GM18505 (cell line): ENCODE data around the gene IRX6.

Source experiments
- ATAC-seq: cut with Tn5 transposase; IDR thresholded peaks from one replicate; pipeline ENCODE4 v1.9.1; 2021; ENCODE audit not compliant: unreplicated experiment
- POLR2A ChIP-seq: IDR thresholded peaks from 4 replicates; pipeline ENCODE4 v1.6.1; 2011; ENCODE audit warnings: borderline replicate concordance; ENCODE audit not compliant: insufficient read depth, insufficient read length; ENCODE audit errors: extremely low read depth

Gene IRX6

GRCh38 chr16:55323637-55324271, at the start of gene IRX6:
Gene IRX6, plus strand, starts transcription at chr16:55324203. Its CDS starts 889 bp downstream, at chr16:55325092.
- no peak for TF ChIP-seq POLR2A
- ATAC-seq = no peak

- TF ChIP-seq POLR2A = no peak
- ATAC-seq = no peak
These were observed 49.6 kb upstream of the IRX6 start for GRCh38 chr16:55274391-55274790.

- no peak for ATAC-seq
- TF ChIP-seq POLR2A = no peak
These were observed 48.8 kb upstream of the IRX6 start for GRCh38 chr16:55275167-55275566.

- no peak for TF ChIP-seq POLR2A
These were observed 48.1 kb upstream of the IRX6 start for GRCh38 chr16:55275869-55276268.

GRCh38 chr16:55277536-55277935, 46.5 kb upstream of the IRX6 start:
- TF ChIP-seq POLR2A = no peak

More at GRCh38 chr16:55275869-55276268, 48.1 kb upstream of the IRX6 start:
- no peak for ATAC-seq

DNA sequence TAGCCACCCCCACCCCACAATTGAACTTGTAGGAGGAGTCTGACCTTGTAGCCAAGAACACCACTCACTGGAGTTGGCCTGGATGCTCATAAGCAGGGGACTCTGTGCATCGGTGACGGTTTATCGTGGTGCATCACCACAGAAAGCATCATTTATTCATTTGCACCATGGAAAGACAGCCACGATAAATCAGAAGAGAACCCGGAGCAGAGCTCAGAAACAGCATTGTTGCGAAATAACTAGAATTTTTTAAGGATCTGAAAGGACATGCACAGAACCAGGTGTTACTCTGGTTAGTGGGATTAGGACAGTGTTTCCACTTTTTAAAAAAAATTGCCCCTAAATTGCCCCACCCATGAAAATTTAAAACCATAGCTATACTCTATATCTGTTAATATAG, 44.4 kb upstream of the IRX6 start:
- ATAC-seq = no peak
- TF ChIP-seq POLR2A = no peak

More at GRCh38 chr16:55277536-55277935, 46.5 kb upstream of the IRX6 start:
- ATAC-seq = no peak

GRCh38 chr16:55280587-55280986, 43.4 kb upstream of the IRX6 start:
- TF ChIP-seq POLR2A = no peak
- ATAC-seq = no peak

- TF ChIP-seq POLR2A = no peak
- no peak for ATAC-seq
These were observed 41.6 kb upstream of the IRX6 start for GRCh38 chr16:55282441-55282840.

DNA sequence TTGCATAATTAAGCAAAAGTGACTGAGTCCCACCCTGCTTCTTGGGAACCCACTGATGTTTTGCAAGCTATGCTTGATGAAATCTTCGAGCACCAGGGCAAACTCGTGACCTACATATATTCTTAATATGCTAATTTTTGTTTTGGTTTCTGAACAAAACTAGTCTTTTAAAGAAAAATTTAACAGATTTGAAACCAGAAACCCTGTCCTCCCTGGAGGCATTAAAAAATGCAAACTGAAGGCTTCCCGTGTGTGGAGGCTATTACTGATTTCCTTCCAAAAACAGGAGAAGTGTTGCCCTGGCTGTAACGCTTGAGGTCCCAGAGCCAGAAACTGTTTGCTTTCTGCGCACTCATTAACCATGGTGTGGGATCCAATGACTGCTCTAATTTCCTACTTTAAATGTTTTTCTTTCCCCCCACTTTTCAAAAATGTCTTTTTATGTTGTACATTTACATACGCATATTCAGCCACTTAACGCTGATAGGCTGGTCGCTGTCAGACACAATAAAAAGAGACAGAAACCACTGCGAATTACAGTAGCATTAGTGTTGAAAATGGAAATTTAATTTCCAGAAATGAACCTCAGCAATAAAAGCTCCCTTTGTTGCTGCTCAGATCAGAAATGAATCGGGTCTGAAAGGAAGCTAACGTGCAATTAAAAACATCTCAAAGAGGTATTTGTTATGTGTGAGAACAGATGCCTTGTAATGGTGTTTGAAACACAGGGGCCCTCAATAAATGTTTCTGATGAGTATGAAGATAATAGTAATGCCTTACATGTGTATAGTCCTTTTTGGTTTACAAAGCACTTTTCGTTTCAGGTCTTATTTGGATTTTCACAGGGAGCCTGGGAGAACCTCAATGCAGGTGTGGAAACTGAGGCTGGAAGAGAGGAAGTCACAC, 39.9 kb upstream of the IRX6 start:
- ATAC-seq = no peak
- TF ChIP-seq POLR2A = no peak

DNA sequence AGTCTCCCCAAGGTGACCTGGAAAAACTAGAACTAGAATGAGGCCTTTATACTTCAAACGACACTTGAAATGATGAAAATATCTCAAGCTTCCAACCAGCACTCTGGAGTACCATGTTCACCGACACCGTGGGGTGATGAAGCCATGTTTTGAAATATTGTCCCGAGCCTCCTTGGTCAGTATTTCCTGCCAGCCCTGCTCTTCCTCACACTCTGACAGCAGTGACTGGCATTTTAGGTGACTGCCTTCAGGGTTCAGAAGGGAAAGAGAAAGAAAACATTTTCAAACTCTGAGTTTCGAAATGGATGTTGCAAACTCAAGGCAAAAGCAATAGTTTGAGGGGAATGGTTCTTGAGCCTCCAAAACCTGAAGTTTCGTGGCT, 39.3 kb upstream of the IRX6 start:
- TF ChIP-seq POLR2A = no peak
- no peak for ATAC-seq

DNA sequence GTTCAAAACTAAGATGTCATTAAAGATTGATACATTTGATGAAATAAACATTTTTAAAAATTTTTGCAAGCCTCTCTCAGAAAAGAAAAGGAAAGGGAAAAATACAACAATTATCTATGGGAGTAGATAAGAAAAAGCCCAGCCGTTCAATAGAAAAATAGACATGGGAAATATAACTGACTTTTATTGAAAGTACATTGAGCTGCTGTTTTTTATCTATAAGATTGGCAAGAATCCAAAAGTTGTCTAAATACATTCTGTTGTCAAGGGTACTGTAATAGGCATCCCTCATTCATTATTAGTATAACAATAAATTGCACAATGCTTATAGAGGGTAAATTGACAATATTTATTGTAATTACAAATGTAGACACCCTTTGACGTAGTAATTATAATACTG, 38.4 kb upstream of the IRX6 start:
- no peak for TF ChIP-seq POLR2A
- ATAC-seq = no peak

- TF ChIP-seq POLR2A = no peak
- no peak for ATAC-seq
These were observed 34.6 kb upstream of the IRX6 start for GRCh38 chr16:55289353-55289752.

DNA sequence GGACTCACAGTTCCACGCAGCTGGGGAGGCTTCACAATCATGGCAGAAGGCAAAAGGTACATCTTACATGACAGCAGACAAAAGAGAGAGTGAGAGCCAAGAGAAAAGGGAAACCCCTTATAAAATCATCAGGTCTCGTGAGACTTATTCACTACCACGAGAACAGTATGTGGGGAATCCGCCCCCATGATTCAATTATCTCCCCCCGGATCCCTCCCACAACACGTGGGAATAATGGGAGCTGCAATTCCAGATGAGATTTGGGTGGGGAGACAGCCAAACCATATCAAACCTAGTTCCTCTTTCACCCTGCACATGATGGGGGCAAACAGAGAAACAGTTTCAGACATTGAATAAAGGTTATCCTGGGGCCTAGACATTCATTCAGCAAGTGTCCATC, 32.2 kb upstream of the IRX6 start:
- no peak for TF ChIP-seq POLR2A
- ATAC-seq = no peak

GRCh38 chr16:55292491-55292890, 31.5 kb upstream of the IRX6 start:
- ATAC-seq = no peak
- TF ChIP-seq POLR2A = no peak
